ENCODE data around the gene PARVG. TPM values are rescaled to one million over a fixed set of nuclear protein-coding genes. Genes with fewer than 3 reads are reported as not detected.

Gene PARVG
- total and polyA plus RNA-seq, 2 of the 13 experiments (the other 11 are each of a cell fraction or from before 2014, with no cell fraction given), result not detected

DNA sequence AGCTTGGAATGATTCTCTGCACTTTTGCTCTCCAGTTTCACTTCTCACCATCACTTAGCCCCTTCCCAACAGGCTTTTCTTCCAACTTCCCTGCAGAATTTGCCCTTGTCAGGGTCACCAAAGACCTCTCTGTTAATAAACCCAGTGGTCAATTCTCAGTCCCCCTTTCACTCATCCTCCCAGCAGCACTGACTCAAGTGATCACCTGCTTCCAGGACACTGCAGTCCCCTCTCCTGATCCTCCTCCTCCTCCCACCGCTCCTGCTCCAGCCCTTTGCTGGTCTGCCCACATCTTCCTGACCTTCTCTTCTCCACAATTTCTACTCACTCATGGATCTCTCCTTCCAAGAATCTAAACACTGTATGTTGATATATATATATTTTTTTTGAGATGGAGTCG is 74.1 kb downstream of the PARVG start (continued):
- TF ChIP-seq, protein P1, sequence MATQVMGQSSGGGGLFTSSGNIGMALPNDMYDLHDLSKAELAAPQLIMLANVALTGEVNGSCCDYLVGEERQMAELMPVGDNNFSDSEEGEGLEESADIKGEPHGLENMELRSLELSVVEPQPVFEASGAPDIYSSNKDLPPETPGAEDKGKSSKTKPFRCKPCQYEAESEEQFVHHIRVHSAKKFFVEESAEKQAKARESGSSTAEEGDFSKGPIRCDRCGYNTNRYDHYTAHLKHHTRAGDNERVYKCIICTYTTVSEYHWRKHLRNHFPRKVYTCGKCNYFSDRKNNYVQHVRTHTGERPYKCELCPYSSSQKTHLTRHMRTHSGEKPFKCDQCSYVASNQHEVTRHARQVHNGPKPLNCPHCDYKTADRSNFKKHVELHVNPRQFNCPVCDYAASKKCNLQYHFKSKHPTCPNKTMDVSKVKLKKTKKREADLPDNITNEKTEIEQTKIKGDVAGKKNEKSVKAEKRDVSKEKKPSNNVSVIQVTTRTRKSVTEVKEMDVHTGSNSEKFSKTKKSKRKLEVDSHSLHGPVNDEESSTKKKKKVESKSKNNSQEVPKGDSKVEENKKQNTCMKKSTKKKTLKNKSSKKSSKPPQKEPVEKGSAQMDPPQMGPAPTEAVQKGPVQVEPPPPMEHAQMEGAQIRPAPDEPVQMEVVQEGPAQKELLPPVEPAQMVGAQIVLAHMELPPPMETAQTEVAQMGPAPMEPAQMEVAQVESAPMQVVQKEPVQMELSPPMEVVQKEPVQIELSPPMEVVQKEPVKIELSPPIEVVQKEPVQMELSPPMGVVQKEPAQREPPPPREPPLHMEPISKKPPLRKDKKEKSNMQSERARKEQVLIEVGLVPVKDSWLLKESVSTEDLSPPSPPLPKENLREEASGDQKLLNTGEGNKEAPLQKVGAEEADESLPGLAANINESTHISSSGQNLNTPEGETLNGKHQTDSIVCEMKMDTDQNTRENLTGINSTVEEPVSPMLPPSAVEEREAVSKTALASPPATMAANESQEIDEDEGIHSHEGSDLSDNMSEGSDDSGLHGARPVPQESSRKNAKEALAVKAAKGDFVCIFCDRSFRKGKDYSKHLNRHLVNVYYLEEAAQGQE (IDR thresholded peaks at IDR 0.05; ENCODE audit: borderline replicate concordance in 1 of 2, low read depth in 1 of 2, low read length in 2 of 2), result no peak
- no peak for TF ChIP-seq FUBP1 (CRISPR knock-in tag; IDR thresholded peaks at IDR 0.05; ENCODE audit: borderline replicate concordance)

DNA sequence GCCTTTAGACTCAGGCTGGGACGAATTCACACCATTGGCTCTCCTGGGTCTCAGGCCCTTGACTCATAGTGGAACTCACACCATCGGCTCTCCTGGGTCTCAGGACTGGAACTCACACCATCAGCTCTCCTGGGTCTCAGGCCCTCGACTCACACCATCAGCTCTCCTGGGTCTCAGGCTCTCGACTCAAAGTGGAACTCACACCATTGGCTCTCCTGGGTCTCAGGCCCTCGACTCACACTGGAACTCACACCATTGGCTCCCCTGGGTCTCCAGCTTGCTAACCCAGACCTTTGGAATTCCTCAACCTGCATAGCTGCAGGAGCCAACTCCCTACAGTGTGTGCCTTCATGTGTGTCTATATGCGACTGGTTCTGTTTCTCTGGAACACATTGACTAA is 75.4 kb downstream of the PARVG start:
- H3K4me3 ChIP-seq (replicated peaks in 1 of 3; ENCODE audit: insufficient read depth in 1 of 3, low read depth in 2 of 3, low read length in 3 of 3), result no peak overlapping the region
- ATAC-seq, result no peak
- H3K27ac ChIP-seq (ENCODE audit: extremely low read length, insufficient read depth, low read length), result no peak overlapping the region
- TF ChIP-seq TP53 (CRISPR knock-in tag; conservative IDR thresholded peaks at IDR 0.05) (no peak), DZIP1 (CRISPR knock-in tag; IDR thresholded peaks at IDR 0.05) (no peak), AGO1 (IDR thresholded peaks at IDR 0.05; ENCODE audit: low read depth, low read length, poor library complexity, severe bottlenecking) (no peak)
- no peak overlapping the region for H2AFZ ChIP-seq (ENCODE audit: low read length)
- ChIA-PET POLR2A (no interaction called here), CTCF (ENCODE audit: low intra/inter-chr PET ratio, low total read pairs) (no interaction called here)
- H3K79me2 ChIP-seq (ENCODE audit: insufficient read depth, low read length), result no peaks in the 10 kb centered on the region
- H3K9me3 ChIP-seq (ENCODE audit: low read length), result no peaks in the 10 kb centered on the region
- no peak overlapping the region for H3K4me2 ChIP-seq (ENCODE audit: low read depth, low read length)
- WGBS (ENCODE audit: low lambda C conversion rate), result 0% methylated on average over 2 of the region's 6 CpGs
- no peak overlapping the region for H3K9ac ChIP-seq (ENCODE audit: insufficient read depth, low read depth, low read length)
- no peaks in the 10 kb centered on the region for H3K36me3 ChIP-seq (replicated peaks in 1 of 2; ENCODE audit: control insufficient read depth in 1 of 2, insufficient read depth in 2 of 2, low read length in 2 of 2)
- H3K4me1 ChIP-seq (ENCODE audit: insufficient read depth, low read length), result no peaks in the 10 kb centered on the region
- DNase-seq (ENCODE audit: low spot score), result no peak
- H3K27me3 ChIP-seq (ENCODE audit: control insufficient read depth in 1 of 2, insufficient read depth in 2 of 2, low read length in 2 of 2), result no peaks in the 10 kb centered on the region; a peak in 1 of 5 replicates
- no TSS peak for BruUV-seq (replicated peaks)
- intact Hi-C loops (cut with micrococcal nuclease; ENCODE audit: unreplicated experiment) (no loop called here), in situ Hi-C loops (cut with HindIII; ENCODE audit: extremely low pct_ligation_motif_present, low pct_unique_long_range_greater_than_20kb) (no loop called here)
- no peak for FAIRE-seq
- no peaks in the 10 kb centered on the region for H4K20me1 ChIP-seq (ENCODE audit: insufficient read depth, low read length)
